ENCODE measurements around the gene CIB4.
"Not testable (repeated sequence)": the region's sequence is repeated elsewhere in the genome, so short reads cannot be mapped to it uniquely, and the experiment has no call there.

Gene CIB4

DNA sequence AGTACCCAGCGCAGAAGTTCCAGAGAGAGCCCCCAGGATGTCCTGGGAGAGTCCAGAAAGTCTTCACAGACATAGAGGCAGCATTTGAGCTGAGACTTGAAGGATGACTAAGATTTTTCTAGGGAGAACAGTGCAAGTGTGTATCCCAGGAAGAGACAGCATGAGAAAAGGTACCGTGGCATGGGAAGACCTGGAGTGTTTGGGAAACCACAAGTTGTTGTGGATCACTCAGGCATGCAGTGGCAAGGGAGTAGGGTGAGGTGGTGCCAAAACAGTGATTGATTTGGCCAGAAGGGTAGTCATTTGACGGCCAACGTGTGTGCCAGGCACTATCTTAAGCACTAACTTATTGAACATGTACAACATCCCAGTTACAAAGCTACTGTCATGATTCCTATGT lies 26.9 kb upstream of the CIB4 start:
- Histone ChIP-seq H3K9me3 (ENCODE audit: control insufficient read depth in 5 of 5, low read length in 5 of 5) (peaks cover 0 to 11% (median 5%) of the 10 kb centered on the region in 5 donors), H3K36me3 (ENCODE audit: control insufficient read depth in 5 of 5, insufficient read depth in 5 of 5, low read length in 5 of 5) (no peaks in the 10 kb centered on the region), H3K9ac (ENCODE audit: low read length in 5 of 5) (no peak overlapping the region), H3K27me3 (ENCODE audit: control insufficient read depth in 5 of 5, insufficient read depth in 4 of 5, low read length in 5 of 5) (peaks cover 3 to 33% (median 13%) of the 10 kb centered on the region in 5 donors), H3K4me1 (ENCODE audit: control insufficient read depth in 5 of 5, insufficient read depth in 5 of 5, low read length in 5 of 5) (no peaks in the 10 kb centered on the region), H3K4me3 (ENCODE audit: low read depth in 1 of 5, low read length in 5 of 5) (no peak overlapping the region), H3K27ac (ENCODE audit: low read depth, low read length) (no peak overlapping the region)

DNA sequence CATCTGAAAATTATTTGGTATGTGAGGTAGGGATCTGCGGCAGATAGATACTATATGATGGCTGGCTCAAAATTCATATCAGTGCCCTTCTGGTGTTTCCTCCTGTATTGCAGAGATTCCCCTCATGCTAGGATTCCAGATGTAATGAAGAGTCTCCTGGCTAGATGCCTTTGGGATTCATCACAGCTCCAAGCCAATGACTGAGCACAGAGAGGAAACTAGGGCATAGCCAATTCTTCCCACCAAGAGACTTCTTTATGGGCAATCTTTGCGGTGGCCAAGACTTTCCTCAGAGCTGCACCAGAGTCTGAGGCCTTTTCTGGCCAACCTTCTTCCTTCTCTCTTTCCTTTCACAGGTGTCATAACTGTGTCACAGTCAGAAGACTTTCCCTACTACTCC lies 25.5 kb upstream of the CIB4 start:
- H3K27ac ChIP-seq (ENCODE audit: low read depth, low read length): no peak overlapping the region
- H3K4me1 ChIP-seq (ENCODE audit: control insufficient read depth in 5 of 5, insufficient read depth in 5 of 5, low read length in 5 of 5): no peaks in the 10 kb centered on the region
- no peak overlapping the region for H3K9ac ChIP-seq (ENCODE audit: low read length in 5 of 5)
- no peak overlapping the region for H3K4me3 ChIP-seq (ENCODE audit: low read depth in 1 of 5, low read length in 5 of 5)
- H3K9me3 ChIP-seq (ENCODE audit: control insufficient read depth in 5 of 5, low read length in 5 of 5): peaks cover 0 to 11% (median 5%) of the 10 kb centered on the region in 5 donors
- no peaks in the 10 kb centered on the region for H3K36me3 ChIP-seq (ENCODE audit: control insufficient read depth in 5 of 5, insufficient read depth in 5 of 5, low read length in 5 of 5)
- H3K27me3 ChIP-seq (ENCODE audit: control insufficient read depth in 5 of 5, insufficient read depth in 4 of 5, low read length in 5 of 5): peaks cover 0 to 22% (median 9%) of the 10 kb centered on the region in 5 donors

DNA sequence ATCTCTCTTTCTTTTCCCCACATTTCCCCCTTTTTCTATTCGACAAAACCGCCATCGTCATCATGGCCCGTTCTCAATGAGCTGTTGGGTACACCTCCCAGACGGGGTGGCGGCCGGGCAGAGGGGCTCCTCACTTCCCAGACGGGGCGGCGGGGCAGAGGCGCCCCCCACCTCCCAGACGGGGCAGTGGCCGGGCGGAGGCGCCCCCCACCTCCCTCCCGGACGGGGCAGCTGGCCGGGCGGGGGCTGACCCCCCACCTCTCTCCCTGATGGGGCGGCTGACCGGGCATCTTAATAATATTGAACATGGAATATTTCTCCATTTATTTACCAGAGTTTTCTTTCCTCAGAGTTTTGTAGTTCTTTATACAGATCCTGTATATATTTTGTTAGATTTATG lies 24.1 kb upstream of the CIB4 start:
- not testable (repeated sequence) for H3K36me3 ChIP-seq (ENCODE audit: control insufficient read depth in 5 of 5, insufficient read depth in 5 of 5, low read length in 5 of 5); H3K9ac ChIP-seq (ENCODE audit: low read length in 5 of 5); H3K4me3 ChIP-seq (ENCODE audit: low read depth in 1 of 5, low read length in 5 of 5); H3K4me1 ChIP-seq (ENCODE audit: control insufficient read depth in 5 of 5, insufficient read depth in 5 of 5, low read length in 5 of 5); H3K27ac ChIP-seq (ENCODE audit: low read depth, low read length)
- Histone ChIP-seq H3K9me3 (ENCODE audit: control insufficient read depth in 5 of 5, low read length in 5 of 5) (peaks cover 2 to 17% (median 13%) of the 10 kb centered on the region in 5 donors), H3K27me3 (ENCODE audit: control insufficient read depth in 5 of 5, insufficient read depth in 4 of 5, low read length in 5 of 5) (peaks cover 0 to 14% (median 7%) of the 10 kb centered on the region in 5 donors)

DNA sequence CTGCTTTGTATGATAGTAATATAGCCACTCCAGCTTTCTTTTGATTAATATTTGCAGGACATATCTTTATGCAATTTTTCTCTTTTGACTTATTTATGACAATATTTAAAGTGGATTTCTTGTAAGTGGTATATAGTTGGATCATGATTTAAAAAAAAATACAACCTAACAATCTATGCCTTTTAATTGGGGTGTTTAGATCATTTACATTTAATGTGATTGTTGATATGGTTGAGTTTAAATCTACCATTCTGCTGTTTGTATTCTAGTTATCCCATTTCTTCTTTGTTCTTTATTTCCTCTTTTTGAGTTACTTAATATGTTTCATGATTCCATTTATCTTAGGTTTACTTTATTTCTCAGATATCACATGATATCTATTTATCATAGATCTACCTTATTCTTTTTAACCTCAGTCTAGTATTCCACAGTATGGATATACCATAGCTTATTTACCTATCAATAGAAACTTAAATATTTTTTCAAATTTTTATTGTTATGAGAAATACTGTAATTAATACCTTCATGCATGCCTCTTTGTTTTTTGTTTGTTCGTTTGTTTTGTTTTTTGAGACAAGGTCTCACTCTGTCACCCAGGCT lies 19.3 kb upstream of the CIB4 start:
- peaks cover 2 to 22% (median 14%) of the 10 kb centered on the region in 5 donors for H3K9me3 ChIP-seq (ENCODE audit: control insufficient read depth in 5 of 5, low read length in 5 of 5)
- no peak overlapping the region for H3K4me3 ChIP-seq (ENCODE audit: low read depth in 1 of 5, low read length in 5 of 5)
- no peak overlapping the region for H3K27ac ChIP-seq (ENCODE audit: low read depth, low read length)
- no peaks in the 10 kb centered on the region for H3K4me1 ChIP-seq (ENCODE audit: control insufficient read depth in 5 of 5, insufficient read depth in 5 of 5, low read length in 5 of 5)
- peaks cover 0 to 4% (median 0%) of the 10 kb centered on the region in 5 donors for H3K27me3 ChIP-seq (ENCODE audit: control insufficient read depth in 5 of 5, insufficient read depth in 4 of 5, low read length in 5 of 5)
- H3K9ac ChIP-seq (ENCODE audit: low read length in 5 of 5): no peak overlapping the region
- no peaks in the 10 kb centered on the region for H3K36me3 ChIP-seq (ENCODE audit: control insufficient read depth in 5 of 5, insufficient read depth in 5 of 5, low read length in 5 of 5)

DNA sequence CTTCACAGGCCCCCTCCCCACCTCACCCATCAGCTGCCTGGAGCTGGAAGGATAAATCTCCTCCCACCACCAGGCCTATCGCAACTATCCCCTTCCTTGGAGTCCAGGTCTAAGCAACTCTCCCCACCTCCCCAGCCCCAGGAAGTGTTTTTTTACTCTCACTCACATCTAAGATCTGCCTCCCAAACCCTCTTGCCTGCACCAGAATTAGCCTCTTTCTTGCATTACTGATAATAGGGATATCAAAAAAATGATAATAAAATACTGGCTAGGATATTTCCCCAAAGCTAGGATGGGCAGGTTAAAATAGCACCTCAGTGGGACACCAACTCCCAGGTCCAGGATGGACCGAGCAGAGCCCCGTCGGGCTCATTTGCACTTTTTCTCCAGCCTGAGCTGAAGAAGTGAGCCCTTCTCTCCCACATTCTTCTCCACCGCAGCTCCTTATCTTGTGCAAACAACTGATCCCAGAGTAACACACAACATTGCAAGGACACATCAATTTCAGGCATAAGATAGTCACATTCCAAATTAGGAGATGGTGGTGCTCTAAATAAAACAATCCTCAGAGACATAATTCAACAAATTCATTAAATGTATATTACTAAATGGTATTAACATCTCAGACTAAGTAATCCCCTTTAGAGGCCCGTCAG lies 17.7 kb upstream of the CIB4 start:
- peaks cover 0 to 4% (median 0%) of the 10 kb centered on the region in 5 donors for H3K27me3 ChIP-seq (ENCODE audit: control insufficient read depth in 5 of 5, insufficient read depth in 4 of 5, low read length in 5 of 5)
- peaks cover 2 to 21% (median 13%) of the 10 kb centered on the region in 5 donors for H3K9me3 ChIP-seq (ENCODE audit: control insufficient read depth in 5 of 5, low read length in 5 of 5)
- H3K4me3 ChIP-seq (ENCODE audit: low read depth in 1 of 5, low read length in 5 of 5): no peak overlapping the region
- H3K4me1 ChIP-seq (ENCODE audit: control insufficient read depth in 5 of 5, insufficient read depth in 5 of 5, low read length in 5 of 5): no peaks in the 10 kb centered on the region
- H3K36me3 ChIP-seq (ENCODE audit: control insufficient read depth in 5 of 5, insufficient read depth in 5 of 5, low read length in 5 of 5): no peaks in the 10 kb centered on the region
- no peak overlapping the region for H3K9ac ChIP-seq (ENCODE audit: low read length in 5 of 5)
- no peak overlapping the region for H3K27ac ChIP-seq (ENCODE audit: low read depth, low read length)

DNA sequence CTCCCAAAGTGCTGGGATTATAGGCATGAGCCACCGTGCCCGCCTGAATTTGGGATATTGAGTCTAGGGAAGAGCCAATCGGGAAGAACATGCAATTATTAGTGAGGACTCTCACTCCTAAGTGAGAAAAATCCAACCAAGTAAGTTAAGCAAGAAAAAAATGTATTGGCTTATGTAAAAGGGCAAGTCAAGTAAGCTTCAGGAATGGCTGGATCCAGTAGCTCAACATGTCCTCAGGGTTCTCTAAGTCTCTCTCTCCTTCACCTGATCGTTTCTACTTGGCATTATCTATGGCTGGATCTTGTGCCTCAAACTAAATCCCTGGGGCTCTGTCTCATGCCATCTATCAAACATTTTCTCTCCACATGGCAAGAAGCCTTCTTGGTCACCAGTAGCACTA lies 16.1 kb upstream of the CIB4 start:
- Histone ChIP-seq H3K27ac (ENCODE audit: low read depth, low read length) (no peak overlapping the region), H3K4me3 (ENCODE audit: low read depth in 1 of 5, low read length in 5 of 5) (no peak overlapping the region), H3K4me1 (ENCODE audit: control insufficient read depth in 5 of 5, insufficient read depth in 5 of 5, low read length in 5 of 5) (peaks cover 0 to 10% (median 7%) of the 10 kb centered on the region in 5 donors), H3K9ac (ENCODE audit: low read length in 5 of 5) (no peak overlapping the region), H3K36me3 (ENCODE audit: control insufficient read depth in 5 of 5, insufficient read depth in 5 of 5, low read length in 5 of 5) (no peaks in the 10 kb centered on the region), H3K9me3 (ENCODE audit: control insufficient read depth in 5 of 5, low read length in 5 of 5) (peaks cover 2 to 21% (median 13%) of the 10 kb centered on the region in 5 donors), H3K27me3 (ENCODE audit: control insufficient read depth in 5 of 5, insufficient read depth in 4 of 5, low read length in 5 of 5) (peaks cover 0 to 4% (median 0%) of the 10 kb centered on the region in 5 donors)

DNA sequence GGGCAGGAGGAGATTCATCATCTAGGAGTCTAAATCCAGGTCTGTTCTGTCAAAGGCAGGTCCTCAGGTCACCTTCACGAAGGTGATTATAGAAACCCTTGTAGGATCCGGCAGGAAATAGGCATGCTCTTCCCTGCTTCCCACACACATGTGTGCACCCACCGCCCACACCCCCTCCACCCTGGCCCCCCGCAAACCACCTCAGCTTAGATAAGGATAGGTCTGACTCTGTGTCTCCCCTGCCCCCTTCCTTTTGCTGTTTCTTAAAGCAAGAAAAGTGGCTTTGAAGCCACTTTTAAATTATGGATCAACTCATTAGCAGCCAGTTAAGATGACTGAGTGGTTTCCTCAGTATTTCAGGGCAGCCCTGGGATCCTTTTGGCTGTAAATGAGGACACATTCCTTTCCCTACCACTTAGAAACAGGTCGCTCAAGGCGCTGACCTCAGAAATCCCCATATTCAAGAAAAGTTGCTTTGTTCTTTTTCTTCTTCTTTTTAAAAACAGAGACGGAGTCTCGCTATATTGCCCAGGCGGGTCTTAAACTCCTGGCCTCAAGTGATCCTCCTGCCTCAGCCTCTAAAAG lies 14.5 kb upstream of the CIB4 start:
- peaks cover 2 to 16% (median 9%) of the 10 kb centered on the region in 5 donors for H3K9me3 ChIP-seq (ENCODE audit: control insufficient read depth in 5 of 5, low read length in 5 of 5)
- no peak overlapping the region for H3K27ac ChIP-seq (ENCODE audit: low read depth, low read length)
- H3K36me3 ChIP-seq (ENCODE audit: control insufficient read depth in 5 of 5, insufficient read depth in 5 of 5, low read length in 5 of 5): no peaks in the 10 kb centered on the region
- no peak overlapping the region for H3K4me3 ChIP-seq (ENCODE audit: low read depth in 1 of 5, low read length in 5 of 5)
- peaks cover 0 to 22% (median 13%) of the 10 kb centered on the region in 5 donors for H3K4me1 ChIP-seq (ENCODE audit: control insufficient read depth in 5 of 5, insufficient read depth in 5 of 5, low read length in 5 of 5)
- H3K9ac ChIP-seq (ENCODE audit: low read length in 5 of 5): no peak overlapping the region
- peaks cover 0 to 4% (median 0%) of the 10 kb centered on the region in 5 donors for H3K27me3 ChIP-seq (ENCODE audit: control insufficient read depth in 5 of 5, insufficient read depth in 4 of 5, low read length in 5 of 5)

DNA sequence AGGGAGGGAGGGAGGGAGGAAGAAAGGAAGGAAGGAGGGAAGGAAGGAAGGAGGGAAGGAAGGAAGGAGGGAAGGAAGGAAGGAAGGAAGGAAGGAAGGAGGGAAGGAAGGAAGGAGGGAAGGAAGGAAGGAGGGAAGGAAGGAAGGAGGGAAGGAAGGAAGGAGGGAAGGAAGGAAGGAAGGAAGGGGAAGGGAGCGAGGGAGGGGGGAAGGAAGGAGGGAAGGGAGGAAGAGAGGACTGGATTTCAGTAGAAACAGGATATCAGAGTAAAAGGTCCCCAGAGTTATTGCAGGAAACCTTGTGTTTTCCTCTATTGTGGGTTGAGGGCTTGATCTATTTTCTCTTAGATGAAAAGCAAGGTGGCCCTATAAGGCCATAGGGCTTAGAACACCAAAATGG lies 14.0 kb upstream of the CIB4 start:
- H3K36me3 ChIP-seq (ENCODE audit: control insufficient read depth in 5 of 5, insufficient read depth in 5 of 5, low read length in 5 of 5): not testable (repeated sequence)

DNA sequence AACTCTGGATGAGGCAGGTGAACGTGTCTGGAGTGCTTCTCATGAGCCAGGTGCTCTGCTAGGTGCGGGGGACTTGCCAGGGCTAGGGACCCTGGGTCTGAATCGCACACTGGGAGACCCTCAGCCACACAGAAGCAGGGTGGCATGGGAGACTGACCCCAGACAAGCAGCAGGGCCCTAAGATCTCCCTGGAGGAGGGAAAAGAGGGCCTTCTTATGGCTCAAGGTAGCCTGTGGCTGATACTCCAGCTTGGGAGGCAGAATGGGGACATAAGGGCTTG lies 12.8 kb upstream of the CIB4 start:
- Histone ChIP-seq H3K27me3 (ENCODE audit: control insufficient read depth in 5 of 5, insufficient read depth in 4 of 5, low read length in 5 of 5) (peaks cover 0 to 4% (median 0%) of the 10 kb centered on the region in 5 donors), H3K27ac (ENCODE audit: low read depth, low read length) (no peak overlapping the region), H3K36me3 (ENCODE audit: control insufficient read depth in 5 of 5, insufficient read depth in 5 of 5, low read length in 5 of 5) (no peaks in the 10 kb centered on the region), H3K9me3 (ENCODE audit: control insufficient read depth in 5 of 5, low read length in 5 of 5) (peaks cover 0 to 2% (median 2%) of the 10 kb centered on the region in 5 donors), H3K9ac (ENCODE audit: low read length in 5 of 5) (no peak overlapping the region), H3K4me1 (ENCODE audit: control insufficient read depth in 5 of 5, insufficient read depth in 5 of 5, low read length in 5 of 5) (peaks cover 0 to 22% (median 15%) of the 10 kb centered on the region in 5 donors), H3K4me3 (ENCODE audit: low read depth in 1 of 5, low read length in 5 of 5) (no peak overlapping the region)

More for the DNA sequence above, 14.0 kb upstream of the CIB4 start:
- H3K9ac ChIP-seq (ENCODE audit: low read length in 5 of 5); H3K27me3 ChIP-seq (ENCODE audit: control insufficient read depth in 5 of 5, insufficient read depth in 4 of 5, low read length in 5 of 5); H3K4me3 ChIP-seq (ENCODE audit: low read depth in 1 of 5, low read length in 5 of 5); H3K27ac ChIP-seq (ENCODE audit: low read depth, low read length): not testable (repeated sequence)
- Histone ChIP-seq H3K4me1 (ENCODE audit: control insufficient read depth in 5 of 5, insufficient read depth in 5 of 5, low read length in 5 of 5) (peaks cover 0 to 22% (median 13%) of the 10 kb centered on the region in 5 donors), H3K9me3 (ENCODE audit: control insufficient read depth in 5 of 5, low read length in 5 of 5) (peaks cover 0 to 11% (median 7%) of the 10 kb centered on the region in 5 donors)
